Neural cell (in vitro differentiated cells): ENCODE data around the gene C21orf58. TPM values are rescaled to one million over a fixed set of nuclear protein-coding genes. Genes with fewer than 3 reads are reported as not detected.

Source experiments
- H2AFZ ChIP-seq: fragments of 200-600, 300-800 bp; sonication (generic), shearing (Covaris generic); 2 replicates; pipeline ENCODE4 v1.6.0; 2014; ENCODE audit warnings: low read depth, mild to moderate bottlenecking, antibody characterized with exemption, low read length, moderate library complexity
- H3F3A ChIP-seq: fragments of 200-600 bp; shearing (Covaris generic); 2 replicates; pipeline ENCODE4 v1.6.1; 2016; ENCODE audit warnings: mild to moderate bottlenecking, moderate library complexity, mixed read lengths, antibody characterized with exemption, low read length; ENCODE audit not compliant: insufficient read depth, poor library complexity, severe bottlenecking
- H3K27ac ChIP-seq: fragments of 200-600, 300-800 bp; sonication (generic), shearing (Covaris generic); 2 replicates; pipeline ENCODE4 v1.5.1; 2014; ENCODE audit warnings: mild to moderate bottlenecking, low read length, moderate library complexity
- H3K27me3 ChIP-seq: fragments of 300-800, 200-600 bp; sonication (generic), shearing (Covaris generic); 2 replicates; pipeline ENCODE4 v1.6.0; 2014; ENCODE audit warnings: mild to moderate bottlenecking, low read depth, low read length, moderate library complexity; ENCODE audit not compliant: insufficient read depth
- H3K36me3 ChIP-seq: fragments of 300-800, 200-600 bp; sonication (generic), shearing (Covaris generic); 2 replicates; pipeline ENCODE4 v1.5.1; 2014; ENCODE audit warnings: mild to moderate bottlenecking, antibody characterized with exemption, low read length, moderate library complexity; ENCODE audit not compliant: insufficient read depth
- H3K4me2 ChIP-seq: fragments of 300-800, 200-600 bp; sonication (generic), shearing (Covaris generic); 2 replicates; pipeline ENCODE4 v1.6.0; 2014; ENCODE audit warnings: mild to moderate bottlenecking, low read length
- H3K4me3 ChIP-seq: fragments of 300-800, 200-600 bp; sonication (generic), shearing (Covaris generic); 2 replicates; pipeline ENCODE4 v1.5.1; 2014; ENCODE audit warnings: mild to moderate bottlenecking, low read length, moderate library complexity
- H3K79me2 ChIP-seq: fragments of 200-600 bp; shearing (Covaris generic); replicated peaks from 2 replicates; pipeline ENCODE4 v1.6.0; 2014; ENCODE audit warnings: mild to moderate bottlenecking, low read length, moderate library complexity; ENCODE audit not compliant: insufficient read depth
- H3K9ac ChIP-seq: fragments of 300-800, 200-600 bp; sonication (generic), shearing (Covaris generic); 2 replicates; pipeline ENCODE4 v1.6.1; 2016; ENCODE audit warnings: mild to moderate bottlenecking, low read length, mixed read lengths
- H3K9me2 ChIP-seq: fragments of 200-600 bp; shearing (Covaris generic); 2 replicates; pipeline ENCODE4 v1.6.1; 2016; ENCODE audit warnings: mild to moderate bottlenecking, low read length, mixed read lengths; ENCODE audit not compliant: insufficient read depth
- H3K9me3 ChIP-seq: fragments of 200-600, 300-800 bp; sonication (generic), shearing (Covaris generic); 2 replicates; pipeline ENCODE4 v1.6.1; 2016; ENCODE audit warnings: mild to moderate bottlenecking, mixed run types, low read length, moderate library complexity, mixed read lengths
- H4K20me1 ChIP-seq: fragments of 200-600 bp; shearing (Covaris generic); 2 replicates; pipeline ENCODE4 v1.6.1; 2016; ENCODE audit warnings: mild to moderate bottlenecking, mixed run types; ENCODE audit not compliant: insufficient read depth
- EP300 ChIP-seq: fragments of 450-650 bp; conservative IDR thresholded peaks from 2 replicates; pipeline ENCODE4 v1.6.1; 2014; ENCODE audit warnings: antibody characterized with exemption, mild to moderate bottlenecking, moderate library complexity; ENCODE audit not compliant: poor library complexity, severe bottlenecking
- EZH2 ChIP-seq: fragments of 200-600, 300-800 bp; shearing (Covaris generic), sonication (generic); IDR thresholded peaks from 2 replicates; pipeline ENCODE4 v1.6.1; 2014; ENCODE audit warnings: antibody characterized with exemption, low read length, borderline replicate concordance, mild to moderate bottlenecking; ENCODE audit not compliant: insufficient read depth, poor library complexity, severe bottlenecking
- MXI1 ChIP-seq: fragments of 450-650 bp; conservative IDR thresholded peaks from 2 replicates; pipeline ENCODE4 v1.6.1; 2014; ENCODE audit warnings: antibody characterized with exemption, mild to moderate bottlenecking; ENCODE audit not compliant: poor library complexity, severe bottlenecking
- POLR2AphosphoS5 ChIP-seq: IDR thresholded peaks from 2 replicates; pipeline ENCODE4 v1.6.1; 2012
- RAD21 ChIP-seq: fragments of 450-650 bp; conservative IDR thresholded peaks from 2 replicates; pipeline ENCODE4 v1.6.1; 2014; ENCODE audit warnings: antibody characterized with exemption, mild to moderate bottlenecking, moderate library complexity
- SMC3 ChIP-seq: fragments of 450-650 bp; conservative IDR thresholded peaks from 2 replicates; pipeline ENCODE4 v1.6.1; 2014; ENCODE audit warnings: antibody characterized with exemption, mild to moderate bottlenecking, moderate library complexity; ENCODE audit not compliant: poor library complexity
- TAF1 ChIP-seq: IDR thresholded peaks from 2 replicates; pipeline ENCODE4 v1.6.1; 2012; ENCODE audit warnings: low read depth
- polyA plus RNA-seq: library from polyadenylated mRNA; depleted of rRNA; stranded (reverse); fragments of >200 nt; gene quantifications from 2 replicates; pipeline ENCODE4 v1.2.3, GENCODE V29; 2014
- TF ChIP-seq, protein P1 (sequence below): IDR thresholded peaks from 2 replicates; pipeline ENCODE4 v1.6.1; 2012; ENCODE audit warnings: borderline replicate concordance
- TF ChIP-seq, protein P2 (sequence below): fragments of 450-650 bp; IDR thresholded peaks from 2 replicates; pipeline ENCODE4 v1.5.1; 2014; ENCODE audit warnings: antibody characterized with exemption, mild to moderate bottlenecking, moderate library complexity; ENCODE audit not compliant: poor library complexity, severe bottlenecking

The C21orf58 gene
- polyA plus RNA-seq, 1 donor from 2014 or later, result 3.0 TPM

DNA sequence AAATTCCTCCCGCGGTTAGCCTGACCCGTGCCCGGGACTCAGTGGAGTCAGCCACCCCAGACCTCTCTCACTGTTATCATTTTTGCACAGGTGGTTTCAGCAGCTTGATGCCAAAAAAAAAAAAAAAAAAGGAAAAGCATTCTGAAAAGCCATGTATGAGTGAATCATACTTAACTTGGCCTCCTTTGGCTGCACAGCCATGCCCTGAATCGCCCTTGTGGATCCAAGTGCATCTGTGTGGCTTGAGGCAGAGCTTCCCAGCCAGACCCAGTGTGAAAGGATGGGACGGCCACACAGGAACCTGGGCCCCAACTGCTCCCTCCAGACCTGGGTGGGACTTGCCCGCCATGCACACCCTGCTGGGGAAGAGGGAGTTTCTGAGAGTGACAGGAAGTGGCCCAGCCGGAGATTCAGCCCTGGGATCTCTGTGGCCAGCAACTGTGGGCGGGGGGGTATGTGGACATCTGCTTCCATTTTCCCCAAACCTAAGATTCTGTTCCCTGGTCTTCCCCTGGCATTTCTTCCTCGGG is 29.0 kb downstream of the C21orf58 start:
- no peaks in the 10 kb centered on the region for H3K27me3 ChIP-seq
- no peaks in the 10 kb centered on the region for H3K9me3 ChIP-seq
- TF ChIP-seq SMC3 (no peak), POLR2AphosphoS5 (no peak), EZH2 (no peak), EP300 (no peak), TAF1 (no peak), RAD21 (no peak), MXI1 (no peak)
- TF ChIP-seq, protein P1, sequence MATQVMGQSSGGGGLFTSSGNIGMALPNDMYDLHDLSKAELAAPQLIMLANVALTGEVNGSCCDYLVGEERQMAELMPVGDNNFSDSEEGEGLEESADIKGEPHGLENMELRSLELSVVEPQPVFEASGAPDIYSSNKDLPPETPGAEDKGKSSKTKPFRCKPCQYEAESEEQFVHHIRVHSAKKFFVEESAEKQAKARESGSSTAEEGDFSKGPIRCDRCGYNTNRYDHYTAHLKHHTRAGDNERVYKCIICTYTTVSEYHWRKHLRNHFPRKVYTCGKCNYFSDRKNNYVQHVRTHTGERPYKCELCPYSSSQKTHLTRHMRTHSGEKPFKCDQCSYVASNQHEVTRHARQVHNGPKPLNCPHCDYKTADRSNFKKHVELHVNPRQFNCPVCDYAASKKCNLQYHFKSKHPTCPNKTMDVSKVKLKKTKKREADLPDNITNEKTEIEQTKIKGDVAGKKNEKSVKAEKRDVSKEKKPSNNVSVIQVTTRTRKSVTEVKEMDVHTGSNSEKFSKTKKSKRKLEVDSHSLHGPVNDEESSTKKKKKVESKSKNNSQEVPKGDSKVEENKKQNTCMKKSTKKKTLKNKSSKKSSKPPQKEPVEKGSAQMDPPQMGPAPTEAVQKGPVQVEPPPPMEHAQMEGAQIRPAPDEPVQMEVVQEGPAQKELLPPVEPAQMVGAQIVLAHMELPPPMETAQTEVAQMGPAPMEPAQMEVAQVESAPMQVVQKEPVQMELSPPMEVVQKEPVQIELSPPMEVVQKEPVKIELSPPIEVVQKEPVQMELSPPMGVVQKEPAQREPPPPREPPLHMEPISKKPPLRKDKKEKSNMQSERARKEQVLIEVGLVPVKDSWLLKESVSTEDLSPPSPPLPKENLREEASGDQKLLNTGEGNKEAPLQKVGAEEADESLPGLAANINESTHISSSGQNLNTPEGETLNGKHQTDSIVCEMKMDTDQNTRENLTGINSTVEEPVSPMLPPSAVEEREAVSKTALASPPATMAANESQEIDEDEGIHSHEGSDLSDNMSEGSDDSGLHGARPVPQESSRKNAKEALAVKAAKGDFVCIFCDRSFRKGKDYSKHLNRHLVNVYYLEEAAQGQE, result no peak
- TF ChIP-seq, protein P2, sequence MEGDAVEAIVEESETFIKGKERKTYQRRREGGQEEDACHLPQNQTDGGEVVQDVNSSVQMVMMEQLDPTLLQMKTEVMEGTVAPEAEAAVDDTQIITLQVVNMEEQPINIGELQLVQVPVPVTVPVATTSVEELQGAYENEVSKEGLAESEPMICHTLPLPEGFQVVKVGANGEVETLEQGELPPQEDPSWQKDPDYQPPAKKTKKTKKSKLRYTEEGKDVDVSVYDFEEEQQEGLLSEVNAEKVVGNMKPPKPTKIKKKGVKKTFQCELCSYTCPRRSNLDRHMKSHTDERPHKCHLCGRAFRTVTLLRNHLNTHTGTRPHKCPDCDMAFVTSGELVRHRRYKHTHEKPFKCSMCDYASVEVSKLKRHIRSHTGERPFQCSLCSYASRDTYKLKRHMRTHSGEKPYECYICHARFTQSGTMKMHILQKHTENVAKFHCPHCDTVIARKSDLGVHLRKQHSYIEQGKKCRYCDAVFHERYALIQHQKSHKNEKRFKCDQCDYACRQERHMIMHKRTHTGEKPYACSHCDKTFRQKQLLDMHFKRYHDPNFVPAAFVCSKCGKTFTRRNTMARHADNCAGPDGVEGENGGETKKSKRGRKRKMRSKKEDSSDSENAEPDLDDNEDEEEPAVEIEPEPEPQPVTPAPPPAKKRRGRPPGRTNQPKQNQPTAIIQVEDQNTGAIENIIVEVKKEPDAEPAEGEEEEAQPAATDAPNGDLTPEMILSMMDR, result no peak
- H3K27ac ChIP-seq, result no peak overlapping the region
- H4K20me1 ChIP-seq, result no peaks in the 10 kb centered on the region
- H2AFZ ChIP-seq, result no peak overlapping the region
- no peaks in the 10 kb centered on the region for H3K9me2 ChIP-seq
- no peaks in the 10 kb centered on the region for H3F3A ChIP-seq
- H3K4me2 ChIP-seq, result no peak overlapping the region
- H3K9ac ChIP-seq, result no peak overlapping the region
- H3K36me3 ChIP-seq, result no peaks in the 10 kb centered on the region
- H3K4me3 ChIP-seq, result no peak overlapping the region
- H3K79me2 ChIP-seq, result no peaks in the 10 kb centered on the region

DNA sequence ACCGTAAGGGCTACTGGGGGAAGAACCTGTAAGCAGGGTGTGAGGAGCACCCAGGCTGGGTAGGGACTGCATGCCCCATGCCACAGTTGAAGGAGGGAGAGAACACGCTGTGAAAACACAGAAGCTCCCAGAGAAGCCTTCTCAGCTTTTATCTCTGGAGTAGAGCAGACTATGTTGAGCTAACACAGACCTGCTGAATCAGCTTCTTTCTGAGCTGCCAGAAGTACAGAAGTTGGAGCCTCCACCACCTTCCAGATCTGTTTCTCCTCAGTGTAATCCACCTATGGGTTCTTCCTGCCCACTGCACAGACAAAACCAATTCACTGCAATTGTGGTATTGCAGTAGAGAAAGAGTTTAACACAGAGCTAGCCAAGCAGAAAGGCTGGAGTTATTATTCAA is 32.1 kb downstream of the C21orf58 start:
- Histone ChIP-seq H3K79me2 (no peaks in the 10 kb centered on the region), H4K20me1 (no peaks in the 10 kb centered on the region), H3K9ac (no peak overlapping the region), H2AFZ (no peak overlapping the region), H3K4me3 (no peak overlapping the region), H3F3A (no peaks in the 10 kb centered on the region), H3K27me3 (no peaks in the 10 kb centered on the region), H3K9me2 (no peaks in the 10 kb centered on the region), H3K36me3 (no peaks in the 10 kb centered on the region), H3K4me2 (no peak overlapping the region), H3K27ac (no peak overlapping the region), H3K9me3 (no peaks in the 10 kb centered on the region)
- no peak for TF ChIP-seq RAD21
